Tongue (tissue), 2 donors: ENCODE results near the gene FSTL4. TPM values are rescaled to one million over a fixed set of nuclear protein-coding genes. Genes with fewer than 3 reads are reported as not detected.

Source experiments
- DNase-seq: peaks from one replicate; pipeline ENCODE4 v3.0.0-alpha.2; 2015
- total RNA-seq: library from RNA; depleted of rRNA; stranded (reverse); fragments of >200 nt; gene quantifications from one replicate; pipeline ENCODE4 v1.2.3, GENCODE V29; 2014

Gene FSTL4
- total RNA-seq, 1 donor from 2014 or later, result 0.51 TPM

DNA sequence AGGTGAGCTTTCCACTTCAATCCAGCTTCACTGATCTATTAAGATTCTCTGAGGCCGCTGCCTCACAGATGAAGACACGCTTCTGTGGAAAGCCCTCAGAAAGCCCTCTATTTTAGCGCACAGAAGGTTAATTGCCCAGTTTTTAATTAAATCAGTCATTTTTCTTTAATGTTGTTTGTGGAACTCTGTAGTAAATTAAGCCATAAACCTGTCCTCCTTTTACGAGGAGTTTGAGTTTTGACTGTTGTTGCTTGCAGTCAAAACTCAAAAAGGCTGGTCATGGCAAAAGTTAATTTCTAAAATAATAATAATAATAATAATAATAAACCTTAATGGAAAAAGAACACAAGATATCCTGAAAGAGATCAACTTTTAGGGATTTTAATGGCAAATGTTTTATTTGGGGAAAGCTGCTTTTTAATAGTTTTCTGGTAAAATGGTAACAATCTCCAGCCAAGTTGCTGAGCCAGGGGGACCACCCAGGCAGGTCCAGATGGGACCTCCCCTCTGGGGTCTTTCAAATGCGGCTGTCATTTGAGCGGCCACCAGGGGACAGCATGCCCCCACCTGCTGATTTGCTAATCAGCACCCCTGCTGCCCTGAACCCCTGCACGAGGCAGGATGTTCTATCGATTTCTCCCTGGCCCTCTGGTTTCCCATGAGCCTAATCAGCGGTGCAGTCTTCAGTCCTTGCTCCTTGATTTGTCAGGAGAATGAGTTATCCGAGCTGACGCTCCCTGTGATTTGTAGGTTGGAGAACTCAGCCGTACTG, 247.2 kb downstream of the FSTL4 start:
- DNase-seq, result peak; percentile 30

DNA sequence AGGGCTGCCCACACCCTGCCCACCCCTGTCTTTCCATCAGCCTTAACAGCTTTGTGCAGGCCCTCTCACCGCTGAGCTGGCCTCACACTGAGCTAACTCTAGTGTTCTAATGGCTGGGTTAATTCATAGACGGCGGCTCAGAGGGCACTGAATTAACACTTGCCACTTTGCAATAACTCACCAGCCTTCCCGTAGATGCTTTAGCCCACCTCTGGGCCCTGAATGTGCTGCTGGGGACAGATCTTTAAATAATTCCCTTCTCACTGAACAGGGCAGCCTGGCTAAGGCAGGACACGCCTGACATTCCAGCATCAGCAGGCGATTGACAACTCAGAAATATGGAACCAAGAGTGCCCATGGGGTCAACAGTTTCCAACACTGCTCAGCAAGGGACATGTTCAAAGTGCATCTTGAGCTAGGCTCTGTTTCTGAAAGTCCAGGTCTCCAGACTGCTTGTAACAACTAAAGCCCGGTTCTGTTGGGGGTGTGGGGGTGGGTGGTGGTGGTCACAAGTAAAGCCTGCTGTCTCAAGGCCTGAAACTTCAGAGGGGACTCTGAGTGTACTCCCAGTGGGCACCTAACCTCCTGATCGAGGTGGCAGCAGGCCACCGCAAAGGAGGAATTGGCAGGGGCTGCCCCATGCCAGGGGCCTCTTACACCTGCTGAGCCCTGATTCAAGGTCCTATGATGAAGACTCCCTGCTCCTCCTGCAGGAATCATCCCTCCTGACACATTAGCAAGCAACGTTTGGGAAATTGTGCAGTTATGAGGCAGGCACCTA, 248.3 kb downstream of the FSTL4 start:
- no peak for DNase-seq

DNA sequence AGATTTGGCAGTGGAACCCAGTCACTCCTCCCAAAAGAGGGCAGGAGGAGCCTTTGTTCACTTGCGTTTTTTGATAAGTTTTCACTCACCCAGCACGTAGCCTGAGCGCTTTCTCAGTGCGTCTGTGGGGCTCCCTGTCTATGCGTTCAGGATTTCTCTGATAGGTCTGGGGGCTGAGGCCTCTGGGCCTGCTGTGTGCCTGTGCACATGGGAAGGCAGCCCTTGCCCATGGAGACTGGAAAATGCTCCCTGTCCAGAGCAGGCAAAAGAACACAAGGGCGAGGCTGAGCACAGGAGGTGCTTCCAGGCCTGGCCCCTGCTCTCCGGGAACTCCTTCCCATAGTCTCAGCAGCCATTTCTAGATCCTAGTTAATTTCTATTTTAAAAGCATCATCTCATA, 249.9 kb downstream of the FSTL4 start:
- no peak for DNase-seq

DNA sequence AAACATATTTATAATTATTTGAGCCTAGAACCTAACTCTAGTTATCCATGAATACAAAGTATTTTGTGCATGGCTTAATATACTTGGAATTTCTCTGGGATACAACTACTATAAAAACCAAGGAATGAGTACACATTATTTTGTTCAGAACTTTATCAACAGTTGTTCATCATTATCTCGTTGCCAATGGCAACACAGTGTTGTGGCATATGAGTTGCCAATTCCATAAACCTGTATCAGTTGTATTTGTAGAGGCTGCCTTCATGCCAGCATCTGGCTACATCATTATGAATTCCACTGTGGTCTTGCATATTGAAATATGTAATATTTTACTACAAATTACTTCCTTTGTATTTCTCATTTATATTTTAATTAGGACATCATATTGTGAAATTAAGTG, 250.4 kb downstream of the FSTL4 start:
- DNase-seq, result no peak

DNA sequence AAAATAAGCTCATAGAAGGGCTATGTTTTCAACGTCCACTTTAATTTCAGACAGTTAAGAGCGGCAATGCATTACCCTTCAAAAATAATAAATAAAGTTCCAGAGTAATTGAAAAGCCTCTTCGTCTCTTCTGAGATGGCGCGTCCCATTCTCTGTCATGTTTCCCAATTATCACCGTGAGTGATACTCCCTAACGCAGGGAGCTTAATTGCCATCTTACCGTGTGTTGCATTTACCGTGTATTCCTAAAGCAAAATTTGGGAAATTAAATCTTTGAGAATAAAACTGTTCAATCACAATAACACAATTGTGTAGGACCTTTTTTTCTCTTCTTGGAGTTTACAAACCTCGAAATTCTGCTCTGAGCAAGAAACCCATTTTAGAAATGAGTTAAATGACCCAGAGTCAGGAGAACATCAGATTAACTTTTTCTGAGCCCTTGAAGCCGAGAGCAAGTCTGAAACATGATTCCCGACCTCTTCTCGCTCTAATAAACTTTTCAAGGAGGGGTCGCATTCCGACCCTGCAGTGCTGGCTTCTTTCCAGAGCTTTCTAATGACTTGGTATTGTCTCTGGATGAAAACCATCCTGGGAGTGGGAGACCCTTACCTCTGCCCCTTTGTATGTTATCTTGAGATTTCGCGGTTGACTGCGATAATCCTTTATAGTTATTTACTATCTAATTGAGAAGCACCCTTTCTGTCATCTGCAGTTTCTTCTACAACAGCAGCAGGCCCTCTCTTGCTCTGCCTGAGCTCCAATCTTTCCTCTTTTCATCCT, 251.5 kb downstream of the FSTL4 start:
- DNase-seq, result peak; percentile 48

DNA sequence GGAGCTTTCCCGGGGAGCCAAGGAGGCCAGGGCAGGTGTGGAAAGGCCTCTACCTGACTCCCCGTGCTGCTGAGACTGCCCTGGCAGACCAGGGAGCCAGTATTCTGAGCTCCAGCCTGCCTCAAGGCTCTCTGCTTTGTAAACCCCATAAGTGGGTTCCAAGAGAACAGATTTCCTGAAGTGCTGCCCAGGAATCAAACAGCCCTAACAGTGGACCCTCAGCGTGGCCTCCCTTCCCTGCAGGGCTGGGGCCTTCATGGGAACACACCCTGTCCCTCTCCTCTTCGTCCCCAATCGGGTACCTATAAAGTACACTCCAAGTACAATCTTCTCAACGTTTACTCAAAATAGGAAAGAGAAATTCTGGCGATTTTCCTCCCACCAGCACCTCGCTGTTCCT, 252.5 kb downstream of the FSTL4 start:
- no peak for DNase-seq

DNA sequence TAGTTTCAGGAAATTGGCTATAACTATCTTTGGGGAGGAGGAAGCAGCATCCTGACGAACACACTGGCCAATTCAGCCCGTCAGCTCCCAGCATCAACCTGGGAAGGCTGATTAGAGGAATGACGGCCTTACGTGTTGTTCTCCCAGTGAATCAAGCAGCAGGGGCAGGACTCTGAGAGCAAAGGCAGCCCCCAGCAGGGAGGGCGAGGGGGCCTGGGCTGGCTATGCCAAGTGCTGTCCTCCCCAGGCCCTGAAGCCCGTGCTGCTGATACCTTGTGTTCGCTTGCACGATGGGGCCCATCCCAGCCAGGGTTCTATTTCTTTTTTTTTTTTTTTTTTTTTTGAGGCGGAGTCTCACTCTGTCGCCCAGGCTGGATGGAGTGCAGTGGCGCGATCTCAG, 254.1 kb downstream of the FSTL4 start:
- no peak for DNase-seq

DNA sequence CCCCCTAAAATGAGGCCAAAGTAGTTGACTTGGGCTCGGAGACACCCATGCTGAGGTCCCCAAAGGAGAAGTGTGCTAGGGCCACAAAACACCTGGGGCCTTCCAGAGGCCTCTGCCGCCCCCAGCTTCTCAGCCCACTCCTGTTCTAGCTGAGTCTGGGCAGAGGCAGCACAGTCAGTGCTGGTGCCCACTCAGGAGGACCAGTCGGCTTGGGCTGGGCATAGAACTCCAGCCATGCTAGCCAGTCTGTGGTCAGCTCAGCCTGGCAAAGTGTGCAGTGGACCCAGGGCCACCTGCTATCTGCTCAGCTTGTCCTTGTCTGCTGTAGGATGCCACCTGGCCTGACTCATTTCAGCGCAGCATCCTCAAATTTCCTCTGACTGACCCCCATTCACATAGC, 254.6 kb downstream of the FSTL4 start:
- no peak for DNase-seq

DNA sequence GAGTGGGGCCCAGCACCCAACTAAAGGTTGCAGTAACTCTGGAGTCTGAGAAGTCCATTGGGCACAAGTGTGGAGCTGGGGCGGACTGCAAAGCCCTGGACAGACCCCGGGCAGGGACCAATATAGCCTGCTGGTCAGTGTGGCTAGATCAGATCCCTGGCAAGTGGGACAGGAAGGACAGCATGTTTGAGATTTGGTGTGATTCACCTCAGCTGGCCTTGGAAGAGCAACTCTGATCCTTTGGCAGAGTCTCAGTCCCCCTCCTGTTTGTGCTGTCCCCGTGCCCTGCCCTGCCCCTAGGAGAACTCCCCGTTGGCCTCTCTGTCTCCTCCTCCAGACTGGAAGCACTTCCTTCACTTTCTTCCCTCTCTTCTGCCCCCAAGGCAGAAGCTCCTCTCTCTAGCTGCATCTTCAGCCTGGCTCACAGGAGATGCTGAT, 255.3 kb downstream of the FSTL4 start:
- no peak for DNase-seq

DNA sequence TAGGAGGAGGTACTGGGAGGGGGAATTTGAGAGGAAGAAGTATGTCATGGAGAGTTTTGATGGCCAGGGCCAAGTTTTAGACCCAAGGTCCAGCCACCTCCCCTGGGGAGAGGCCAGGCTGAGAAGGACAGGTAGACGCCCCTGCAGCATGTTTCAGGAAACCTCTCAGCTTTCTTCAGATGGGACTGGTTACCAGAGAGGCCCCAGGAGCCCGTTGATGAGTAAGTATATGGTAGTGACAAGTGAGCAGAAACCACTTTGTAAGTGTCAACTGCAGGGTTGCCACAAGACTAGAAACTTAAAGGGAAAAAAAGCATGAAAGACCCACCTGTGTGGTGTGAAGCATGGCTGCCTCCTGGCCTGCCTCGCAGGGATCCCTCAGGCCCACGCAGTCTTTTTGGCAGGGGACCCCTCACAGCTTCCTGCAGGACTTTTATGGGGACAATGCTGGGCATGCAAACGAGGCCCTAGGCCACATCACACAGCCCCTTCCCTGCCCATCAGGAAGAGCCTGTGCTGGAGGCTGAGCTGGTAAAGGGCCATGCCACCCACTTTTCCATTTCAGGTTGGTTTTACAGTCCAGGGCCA, 255.9 kb downstream of the FSTL4 start:
- no peak for DNase-seq

DNA sequence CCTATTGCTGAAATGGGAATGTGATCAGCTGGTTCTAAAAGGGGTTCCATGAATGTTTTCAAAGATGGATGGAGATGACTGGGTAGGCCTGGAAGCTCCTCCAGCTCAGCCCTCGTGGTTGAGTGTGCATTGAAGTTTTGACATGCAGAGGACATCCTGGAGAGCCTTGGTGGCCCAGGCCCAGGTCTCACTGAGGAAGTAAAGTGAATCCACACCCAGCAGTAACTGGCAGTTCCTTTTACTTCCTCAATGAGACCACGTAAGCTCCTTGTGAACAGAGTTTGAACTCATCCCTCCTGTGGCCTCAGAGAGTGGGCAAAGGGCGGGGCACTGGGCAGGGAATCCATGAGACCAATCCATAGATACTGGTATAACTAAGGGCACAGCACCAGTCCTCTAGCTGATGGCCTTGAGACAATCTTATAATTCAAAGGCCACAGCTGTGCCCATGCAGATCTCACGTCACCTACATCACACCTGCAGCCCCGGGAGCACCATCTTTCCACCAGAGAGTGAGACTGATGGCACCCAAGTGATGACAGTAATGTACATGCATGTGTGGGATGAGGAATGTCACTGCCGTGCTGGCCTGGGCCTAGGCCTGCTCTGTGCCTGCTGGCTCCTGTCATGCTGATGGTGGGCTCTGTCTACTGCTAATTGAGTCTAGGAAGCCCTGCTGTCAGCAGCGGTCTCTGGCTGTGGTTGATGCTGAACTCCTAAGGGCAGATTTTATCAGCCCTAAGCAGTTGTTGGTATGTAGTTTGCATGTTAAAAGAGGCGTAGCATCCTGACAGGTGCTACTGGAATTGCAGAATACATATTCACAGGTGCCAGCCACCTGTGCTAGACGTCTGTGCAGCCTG, 257.8 kb downstream of the FSTL4 start:
- no peak for DNase-seq

DNA sequence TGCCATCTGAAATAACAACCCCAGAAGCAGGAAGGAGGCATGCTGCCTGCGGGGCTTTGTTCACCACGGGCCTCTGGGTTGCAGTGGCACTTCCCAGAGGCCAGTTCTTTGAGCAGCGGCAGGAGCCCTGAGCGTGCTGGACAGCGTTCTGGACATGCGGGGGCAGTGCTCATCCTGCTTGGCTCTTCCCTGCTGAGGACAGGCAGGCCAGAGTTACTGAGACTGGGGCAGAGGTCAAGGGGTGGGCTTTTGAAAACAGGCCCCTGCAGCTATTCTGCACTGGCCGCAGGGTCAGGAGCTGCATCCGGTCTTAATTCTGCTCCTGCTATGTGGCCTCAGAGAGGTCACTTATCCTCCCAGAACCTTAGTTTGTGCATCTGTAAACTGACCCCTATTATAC, 258.6 kb downstream of the FSTL4 start:
- DNase-seq, result no peak

DNA sequence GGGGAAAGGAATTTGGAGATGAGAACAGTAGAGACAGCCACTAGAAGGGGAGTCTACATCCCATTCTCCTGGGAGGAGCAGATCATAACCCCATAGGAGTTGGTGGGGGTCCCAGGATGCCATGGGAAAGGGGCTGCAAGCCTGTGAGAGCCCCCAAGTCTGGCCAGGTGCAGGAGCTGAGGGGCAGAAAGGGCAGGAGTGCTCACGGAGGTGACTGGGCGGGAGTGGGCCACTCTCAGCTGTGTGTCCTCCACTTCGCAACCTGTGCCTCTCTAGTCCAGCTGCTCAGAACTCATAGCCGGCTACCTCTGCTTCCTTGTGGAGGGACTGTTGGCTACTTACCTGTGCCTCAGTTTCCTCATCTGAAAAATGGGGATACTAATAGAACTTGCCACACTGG, 263.9 kb downstream of the FSTL4 start:
- DNase-seq, result no peak

DNA sequence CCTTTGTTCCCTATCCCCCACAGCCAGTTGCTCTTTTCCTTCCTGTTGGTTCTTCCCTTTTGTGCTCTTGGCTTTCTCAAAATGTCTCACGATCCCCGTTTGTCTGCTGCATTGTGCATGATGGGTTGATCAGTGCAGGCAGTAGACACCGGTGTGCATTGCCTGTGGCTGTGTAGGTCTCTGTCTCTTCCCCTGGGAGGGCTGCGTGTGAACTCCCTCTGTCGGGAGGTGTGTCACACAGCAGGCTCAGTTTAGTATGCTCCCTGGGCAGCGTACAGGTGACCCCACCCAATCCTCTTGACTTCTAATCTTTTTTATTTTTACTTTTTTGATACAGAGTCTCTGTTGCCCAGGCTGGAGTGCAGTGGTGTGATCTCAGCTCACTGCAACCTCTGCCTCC, 265.3 kb downstream of the FSTL4 start:
- DNase-seq, result no peak

DNA sequence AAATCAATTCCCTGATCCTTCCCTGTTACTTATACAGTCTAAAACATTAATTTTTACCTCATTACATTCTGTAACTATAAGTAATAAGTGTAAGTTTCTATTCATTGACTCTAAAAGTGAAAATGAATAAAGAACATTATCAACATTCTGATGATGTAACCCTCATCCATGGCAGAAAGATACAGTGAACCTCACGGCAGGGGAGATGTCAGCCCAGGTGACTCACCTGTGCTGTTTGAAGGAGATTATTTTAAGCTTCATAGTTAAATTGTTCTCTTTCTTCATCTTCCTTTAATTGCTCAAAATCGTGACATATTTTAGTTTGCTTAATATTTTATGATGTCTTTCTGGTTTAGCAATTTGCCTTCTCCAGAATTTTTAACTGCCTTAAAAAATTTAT, 268.1 kb downstream of the FSTL4 start:
- no peak for DNase-seq

DNA sequence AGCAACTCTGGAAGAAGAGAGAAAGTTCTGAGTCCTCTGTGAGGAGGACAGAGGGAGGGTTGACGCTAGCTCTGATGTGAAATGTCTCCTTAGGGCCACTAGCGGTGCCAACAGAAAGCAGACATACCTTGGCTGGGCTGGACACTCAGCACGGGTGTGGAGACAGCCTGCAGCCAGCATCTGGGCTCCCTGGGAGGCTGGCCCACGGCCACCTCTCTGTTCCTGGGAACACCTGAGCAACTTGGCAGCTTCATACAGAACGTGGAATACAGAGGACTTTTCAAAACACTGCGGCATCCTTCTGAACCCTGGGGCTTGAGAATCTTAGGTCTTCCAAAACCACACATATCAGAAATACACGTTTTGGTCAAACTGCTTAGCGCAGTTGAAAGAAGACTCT, 269.1 kb downstream of the FSTL4 start:
- no peak for DNase-seq

DNA sequence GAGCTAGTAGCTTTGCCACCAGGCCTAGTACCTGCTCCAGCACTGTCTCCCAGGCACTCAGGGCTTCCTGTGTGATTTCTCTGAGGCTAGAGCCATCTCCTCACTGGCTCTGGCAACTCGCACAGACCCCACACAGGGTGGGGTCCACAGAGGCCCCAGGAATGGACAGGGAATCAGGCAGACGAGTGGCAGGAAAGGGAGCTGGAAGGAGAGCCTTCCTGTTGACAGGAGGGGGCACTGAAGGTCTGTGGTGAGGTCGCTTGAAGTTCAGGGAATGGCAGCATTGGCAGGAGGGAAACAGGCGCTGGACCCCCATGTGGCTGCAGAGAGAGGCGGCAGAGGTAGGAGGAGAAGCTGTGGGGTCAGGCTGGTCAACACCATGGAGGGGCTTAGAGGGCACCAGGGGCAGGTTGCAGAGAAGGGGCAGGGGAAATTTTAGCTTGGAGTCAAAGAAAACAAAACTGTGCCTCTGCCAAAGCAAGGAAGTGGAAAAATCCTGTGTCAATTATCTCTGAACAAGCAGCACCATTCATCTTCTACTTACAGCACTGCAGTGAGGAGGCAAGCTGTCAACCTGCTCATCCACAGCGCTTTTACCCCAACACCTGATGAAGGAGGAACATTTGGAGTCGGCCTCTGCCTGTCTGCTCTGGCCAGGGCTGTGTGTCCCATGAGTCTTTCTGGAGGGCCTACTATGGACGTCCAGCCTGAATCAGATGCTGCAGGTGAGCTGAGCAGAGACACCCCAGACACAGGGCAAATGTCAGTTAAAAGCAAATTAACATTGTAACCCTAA, 270.2 kb downstream of the FSTL4 start:
- no peak for DNase-seq

DNA sequence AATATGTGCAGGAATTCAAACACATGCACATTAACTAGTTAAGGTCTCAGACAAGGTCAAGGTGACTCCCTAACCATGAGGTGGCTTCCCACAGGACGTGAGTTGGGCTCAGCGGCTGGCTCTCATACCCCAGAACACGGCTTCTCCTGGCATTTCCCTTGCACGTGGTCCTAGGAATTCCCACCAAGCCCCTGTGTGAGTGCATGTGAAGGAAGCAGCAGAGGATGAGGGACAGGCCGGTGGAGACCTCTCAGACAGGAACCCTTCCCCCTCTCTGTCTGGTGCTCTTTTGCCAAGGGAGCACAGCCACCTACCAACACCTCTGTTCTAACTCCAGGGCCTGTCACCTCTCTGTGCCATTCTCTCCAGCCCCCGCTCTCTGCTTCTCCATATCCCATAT, 271.0 kb downstream of the FSTL4 start:
- no peak for DNase-seq

DNA sequence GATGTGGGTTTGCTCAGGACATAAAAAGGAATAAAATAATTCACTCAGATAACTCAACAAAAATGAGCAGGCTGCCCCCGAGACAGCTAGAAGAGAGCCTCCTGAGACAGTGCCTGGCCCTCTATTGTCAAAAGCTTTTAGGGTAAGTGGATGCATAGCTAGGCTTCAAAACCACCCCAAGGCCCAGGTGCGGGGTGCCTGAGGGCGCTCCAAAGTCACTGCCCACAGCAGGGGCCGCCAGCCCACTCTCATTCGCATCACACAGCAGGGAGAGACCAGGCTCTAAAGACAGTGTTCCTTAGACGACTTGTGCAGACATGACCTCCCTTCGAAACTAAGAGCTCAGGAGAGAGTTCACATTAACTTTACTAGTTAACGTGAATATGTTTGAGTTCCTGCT, 271.5 kb downstream of the FSTL4 start:
- DNase-seq, result no peak

DNA sequence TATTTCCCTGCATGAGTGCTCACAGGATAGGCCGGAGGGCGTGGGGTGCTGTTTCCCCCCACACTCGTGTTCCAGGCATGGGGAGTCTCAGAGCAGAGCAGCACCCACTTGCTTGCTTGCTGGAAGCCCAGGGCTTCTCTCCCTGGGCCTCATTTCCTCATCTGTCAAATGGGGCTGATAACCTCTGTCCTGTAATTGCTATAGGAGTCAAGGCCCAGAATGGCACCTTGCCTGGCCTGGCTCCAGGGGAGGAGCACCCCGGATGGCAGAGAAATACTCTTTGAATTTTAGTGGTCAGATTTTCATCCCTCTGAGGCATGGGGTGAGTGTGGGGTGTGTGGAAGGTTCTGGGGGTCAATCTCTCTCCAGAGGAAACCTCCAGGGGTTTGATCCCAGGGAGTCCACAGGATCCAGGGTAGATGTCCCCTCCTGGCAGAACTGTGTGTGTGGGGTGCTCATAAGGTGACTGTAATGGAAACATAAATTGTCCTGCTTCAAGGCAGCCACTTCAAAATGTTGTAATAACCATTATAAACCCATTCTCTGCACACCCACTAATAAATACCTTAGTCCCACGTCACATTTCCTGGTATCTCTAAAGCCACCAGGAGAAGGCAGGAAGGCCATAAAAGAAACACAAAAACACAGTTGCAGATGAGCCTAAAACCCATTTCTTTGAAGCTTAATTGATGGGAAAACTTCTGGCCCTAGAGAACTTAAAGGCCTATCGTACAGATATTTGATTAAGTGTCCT, 272.2 kb downstream of the FSTL4 start:
- no peak for DNase-seq
